HG02973 (cell line): ENCODE measurements around the gene CCDC51.

ENCODE experiments used
- ATAC-seq: cut with Tn5 transposase; IDR thresholded peaks from one replicate; pipeline ENCODE4 v1.9.1; 2021; ENCODE audit warnings: moderate library complexity; ENCODE audit not compliant: unreplicated experiment

CCDC51 gene

GRCh38 chr3:48435223-48435595 is 4.7 kb downstream of the CCDC51 start:
- ATAC-seq: no peak

- no peak for ATAC-seq
Observed at GRCh38 chr3:48434591-48435222, 5.2 kb downstream of the CCDC51 start.

GRCh38 chr3:48433472-48434118 is 6.3 kb downstream of the CCDC51 start:
- ATAC-seq: no peak

GRCh38 chr3:48432411-48433371 is 7.2 kb downstream of the CCDC51 start:
- no peak for ATAC-seq

GRCh38 chr3:48431224-48432029 is 8.5 kb downstream of the CCDC51 start:
- no peak for ATAC-seq

GRCh38 chr3:48430708-48431101 is 9.2 kb downstream of the CCDC51 start:
- no peak for ATAC-seq

- ATAC-seq: no peak
Observed at GRCh38 chr3:48429960-48430707, 9.8 kb downstream of the CCDC51 start, which contains the start of gene PLXNB1. PLXNB1 (minus strand) TSS chr3:48430086; CDS start chr3:48424611, 5,475 bp downstream.

- ATAC-seq: no peak
Observed at GRCh38 chr3:48429317-48429959, 10.5 kb downstream of the CCDC51 start.

- no peak for ATAC-seq
Observed at GRCh38 chr3:48428572-48429316, 11.2 kb downstream of the CCDC51 start.

GRCh38 chr3:48428088-48428571 is 11.8 kb downstream of the CCDC51 start:
- ATAC-seq: no peak

- no peak for ATAC-seq
Observed at GRCh38 chr3:48427630-48427962, 12.3 kb downstream of the CCDC51 start.

- no peak for ATAC-seq
Observed at GRCh38 chr3:48426944-48427629, 12.8 kb downstream of the CCDC51 start.

- no peak for ATAC-seq
Observed at GRCh38 chr3:48426401-48426909, 13.5 kb downstream of the CCDC51 start.

- ATAC-seq: no peak
Observed at GRCh38 chr3:48425281-48425812, 14.6 kb downstream of the CCDC51 start.

- ATAC-seq: no peak
Observed at GRCh38 chr3:48423883-48424695, 15.8 kb downstream of the CCDC51 start.

- ATAC-seq: no peak
Observed at GRCh38 chr3:48423241-48423882, 16.6 kb downstream of the CCDC51 start.
